Transverse colon (tissue), 4 donors: Measurements from ENCODE around the gene NEK7. TPM values are rescaled to one million over a fixed set of nuclear protein-coding genes. Genes with fewer than 3 reads are reported as not detected.
A peak's percentile ranks its signal among the peaks of the same experiment; 100 is the strongest.

ENCODE experiments used
- DNase-seq: peaks from one replicate; pipeline ENCODE4 v3.0.0-alpha.2; 2019
- H3K27ac ChIP-seq, 4 donors: fragments of 200-600 bp; sonication (generic); 2 replicates each; pipeline ENCODE4 v1.5.1; 2016 to 2018; ENCODE audit warnings: inconsistent platforms in 4 of 4
- H3K27me3 ChIP-seq: fragments of 200-600 bp; sonication (generic); 2 replicates; pipeline ENCODE4 v1.5.1; 2017; ENCODE audit warnings: inconsistent platforms
- H3K36me3 ChIP-seq, 4 donors: fragments of 200-600 bp; sonication (generic); 2 replicates each; pipeline ENCODE4 v1.5.1; 2017 to 2019; ENCODE audit warnings: inconsistent platforms in 4 of 4
- H3K4me1 ChIP-seq, 4 donors: fragments of 200-600 bp; sonication (generic); 2 replicates each; pipeline ENCODE4 v1.5.1; 2017 to 2020; ENCODE audit warnings: inconsistent platforms in 4 of 4
- H3K4me3 ChIP-seq, 4 donors: fragments of 200-600 bp; sonication (generic); 1 replicate in 1 of 4; 2 replicates in 3 of 4; pipeline versions ENCODE4 v1.5.1 to v1.6.1; 2017 to 2019; ENCODE audit warnings: inconsistent platforms in 4 of 4
- H3K9me3 ChIP-seq, 2 donors: fragments of 200-600 bp; sonication (generic); 2 replicates each; pipeline ENCODE4 v1.5.1; 2017 to 2019; ENCODE audit warnings: inconsistent platforms in 2 of 2
- CTCF ChIP-seq, 5 experiments: fragments of 200-600 bp in 3 of 5; fragments of 450-650 bp in 2 of 5; sonication (generic) in 3 of 5; IDR thresholded peaks; 1 replicate in 2 of 5; 2 replicates in 3 of 5; pipeline ENCODE4 v1.5.1; 2016 to 2017; ENCODE audit warnings: antibody characterized with exemption in 5 of 5, inconsistent platforms in 3 of 5, mild to moderate bottlenecking in 2 of 5, moderate library complexity in 1 of 5
- EP300 ChIP-seq: sonication (generic); formaldehyde crosslinking; IDR thresholded peaks from one replicate; pipeline ENCODE4 v1.6.1; 2017; ENCODE audit warnings: antibody characterized with exemption, low read depth
- POLR2A ChIP-seq: fragments of 450-650 bp; IDR thresholded peaks from one replicate; pipeline ENCODE4 v1.6.1; 2016; ENCODE audit warnings: antibody characterized with exemption, mild to moderate bottlenecking, moderate library complexity
- POLR2AphosphoS5 ChIP-seq, 3 donors: sonication (generic); formaldehyde crosslinking; IDR thresholded peaks; one replicate each; pipeline ENCODE4 v1.6.1; 2016; ENCODE audit warnings: antibody characterized with exemption in 3 of 3
- WGBS, 2 donors: methylation state at CpG; one replicate each; pipeline ENCODE4 v1.1.5; 2018; ENCODE audit warnings: low coverage in 1 of 2; 5-methylcytosine and 5-hydroxymethylcytosine counted together
- in situ Hi-C, 4 donors: fragments of 200-750 bp; cut with MboI; loops; one replicate each; pipeline versions ENCODE4 v1.15.0 to v1.15.1; 2017; ENCODE audit warnings: low sequenced_read_pairs in 3 of 4, low pct_ligation_motif_present in 1 of 4, low pct_unique_long_range_greater_than_20kb in 1 of 4
- intact Hi-C: fragments of 100-400 bp; cut with DNase I; formaldehyde crosslinking; loops from one replicate; pipeline ENCODE4 v1.15.1; 2023; ENCODE audit warnings: low total_unique reads
- total RNA-seq, 4 donors: library from RNA; depleted of rRNA; stranded (reverse); fragments of >200 nt; gene quantifications; one replicate each; pipeline ENCODE4 v1.1.0, GENCODE V29; 2016

The NEK7 gene
- total RNA-seq, 4 donors from 2014 or later, result 40.4 to 71.0 (median 57.6) TPM

GRCh38 chr1:198271467-198271866 is 114.7 kb downstream of the NEK7 start:
- no peak overlapping the region for H3K4me3 ChIP-seq
- no peaks in the 10 kb centered on the region for H3K36me3 ChIP-seq
- H3K9me3 ChIP-seq, result no peaks in the 10 kb centered on the region
- intact Hi-C loops (no loop called here), in situ Hi-C loops (no loop called here)
- peaks cover 0 to 12% (median 0%) of the 10 kb centered on the region in 4 donors for H3K4me1 ChIP-seq
- no peak for DNase-seq
- no peak overlapping the region for H3K27ac ChIP-seq
- H3K27me3 ChIP-seq, result no peaks in the 10 kb centered on the region
- TF ChIP-seq CTCF (IDR thresholded peaks at IDR 0.05), result no peak
- no peak for TF ChIP-seq POLR2A
- no peak for TF ChIP-seq POLR2AphosphoS5 (IDR thresholded peaks at IDR 0.05)
- TF ChIP-seq EP300, result no peak

DNA sequence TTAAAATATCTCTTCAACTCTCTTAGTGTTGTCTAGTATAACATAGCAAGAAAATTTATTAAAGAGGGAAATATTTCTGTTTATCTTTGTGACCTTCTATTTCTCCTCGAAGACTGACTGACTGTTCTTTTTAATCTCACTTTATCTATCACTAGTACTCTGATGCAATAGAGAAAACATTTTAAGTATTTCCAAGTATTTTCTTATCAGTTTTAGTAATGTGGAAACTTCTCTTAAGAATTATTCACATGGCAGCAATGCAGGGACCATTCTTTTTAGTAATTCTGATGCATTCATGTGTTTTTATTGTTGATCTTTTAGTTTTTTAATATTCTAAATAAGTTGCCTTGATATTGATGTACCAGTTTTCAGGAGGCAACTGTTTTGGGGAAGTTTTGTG is 115.7 kb downstream of the NEK7 start:
- H3K36me3 ChIP-seq, result no peaks in the 10 kb centered on the region
- intact Hi-C loops, result no loop called here
- TF ChIP-seq CTCF (IDR thresholded peaks at IDR 0.05), result no peak
- no peak for TF ChIP-seq POLR2AphosphoS5 (IDR thresholded peaks at IDR 0.05)
- no peak for TF ChIP-seq EP300
- TF ChIP-seq POLR2A, result no peak
- H3K9me3 ChIP-seq, result no peaks in the 10 kb centered on the region
- 58 to 71% methylated on average over 1 of the region's 1 CpG for WGBS, 2 donors
- DNase-seq, result no peak
- no peaks in the 10 kb centered on the region for H3K27me3 ChIP-seq
- no peak overlapping the region for H3K27ac ChIP-seq
- in situ Hi-C loops, result no loop called here
- no peak overlapping the region for H3K4me3 ChIP-seq
- peaks cover 0 to 12% (median 0%) of the 10 kb centered on the region in 4 donors for H3K4me1 ChIP-seq

DNA sequence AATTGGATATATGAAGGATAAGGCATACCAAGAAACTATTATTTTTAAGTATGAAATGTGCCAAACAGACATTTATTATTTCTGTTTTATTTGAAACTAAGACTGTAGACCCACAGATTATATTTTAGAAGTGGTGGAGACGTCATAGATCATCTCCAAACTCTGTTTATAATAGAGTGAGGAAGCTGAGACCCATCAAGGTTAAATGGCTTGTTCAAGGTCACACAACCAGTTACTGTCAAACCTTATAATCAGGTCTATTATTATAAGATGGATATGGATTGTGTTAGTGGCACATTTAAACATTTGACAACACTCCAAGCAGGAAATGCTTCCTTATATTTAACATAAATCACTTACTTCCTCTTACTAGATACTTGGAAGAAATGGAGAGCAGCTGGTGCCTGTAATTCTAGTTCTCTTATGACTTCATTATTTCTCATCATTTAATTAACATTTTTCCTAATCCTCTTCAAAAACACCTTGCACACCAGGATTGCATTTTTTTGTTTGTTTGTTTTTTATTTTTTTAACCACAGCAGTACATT is 117.0 kb downstream of the NEK7 start:
- intact Hi-C loops (no loop called here), in situ Hi-C loops (no loop called here)
- H3K27ac ChIP-seq, result no peak overlapping the region
- DNase-seq, result no peak
- peaks cover 0 to 8% (median 0%) of the 10 kb centered on the region in 4 donors for H3K4me1 ChIP-seq
- H3K9me3 ChIP-seq, result no peaks in the 10 kb centered on the region
- no peak overlapping the region for H3K4me3 ChIP-seq
- H3K36me3 ChIP-seq, result peaks cover 0 to 3% (median 0%) of the 10 kb centered on the region in 4 donors
- 77 to 82% methylated on average over 1 of the region's 1 CpG for WGBS, 2 donors
- no peaks in the 10 kb centered on the region for H3K27me3 ChIP-seq
- TF ChIP-seq CTCF (IDR thresholded peaks at IDR 0.05) (no peak), EP300 (no peak), POLR2AphosphoS5 (IDR thresholded peaks at IDR 0.05) (no peak), POLR2A (no peak)

GRCh38 chr1:198275597-198275996 is 118.8 kb downstream of the NEK7 start:
- intact Hi-C loops (no loop called here), in situ Hi-C loops (no loop called here)
- no peak overlapping the region for H3K27ac ChIP-seq
- H3K9me3 ChIP-seq, result no peaks in the 10 kb centered on the region
- H3K4me3 ChIP-seq, result no peak overlapping the region
- H3K4me1 ChIP-seq, result peaks cover 0 to 10% (median 0%) of the 10 kb centered on the region in 4 donors
- TF ChIP-seq CTCF (IDR thresholded peaks at IDR 0.05) (peak in 1 of 5 experiments; percentile 2), POLR2AphosphoS5 (IDR thresholded peaks at IDR 0.05) (no peak)
- DNase-seq, result no peak
- WGBS, 2 donors, result 74 to 75% methylated on average over 1 of the region's 1 CpG
- no peaks in the 10 kb centered on the region for H3K27me3 ChIP-seq
- H3K36me3 ChIP-seq, result peaks cover 0 to 6% (median under 1%) of the 10 kb centered on the region in 4 donors
